IPS-18a (cell line): ENCODE results near the gene DHRSX.
"Not testable (repeated sequence)": the region's sequence is repeated elsewhere in the genome, so short reads cannot be mapped to it uniquely, and the experiment has no call there.

Experiments used
- H3K27ac ChIP-seq: one replicate; pipeline ENCODE4 v1.5.1; 2013; ENCODE audit warnings: low read length
- H3K27me3 ChIP-seq: one replicate; pipeline ENCODE4 v1.6.1; 2013; ENCODE audit warnings: mild to moderate bottlenecking, low read length; ENCODE audit not compliant: control insufficient read depth, insufficient read depth
- H3K36me3 ChIP-seq: one replicate; pipeline ENCODE4 v1.6.1; 2013; ENCODE audit warnings: low read depth, low read length; ENCODE audit not compliant: control insufficient read depth
- H3K4me1 ChIP-seq: one replicate; pipeline ENCODE4 v1.6.1; 2013; ENCODE audit warnings: low read depth, low read length; ENCODE audit not compliant: control insufficient read depth
- H3K4me3 ChIP-seq: one replicate; pipeline ENCODE4 v1.5.1; 2013; ENCODE audit warnings: low read length
- H3K9ac ChIP-seq: one replicate; pipeline ENCODE4 v1.6.1; 2013; ENCODE audit warnings: mild to moderate bottlenecking, low read length, moderate library complexity
- H3K9me3 ChIP-seq: one replicate; pipeline ENCODE4 v1.6.1; 2013; ENCODE audit warnings: low read depth, low read length; ENCODE audit not compliant: control insufficient read depth

DHRSX gene

GRCh38 chrX:2423899-2424298, 76.9 kb downstream of the DHRSX start:
- H3K9ac ChIP-seq: no peak overlapping the region
- no peaks in the 10 kb centered on the region for H3K4me1 ChIP-seq
- H3K27ac ChIP-seq: no peak overlapping the region
- H3K27me3 ChIP-seq: no peaks in the 10 kb centered on the region
- no peaks in the 10 kb centered on the region for H3K36me3 ChIP-seq
- H3K9me3 ChIP-seq: no peaks in the 10 kb centered on the region
- H3K4me3 ChIP-seq: no peak overlapping the region

GRCh38 chrX:2423282-2423681, 77.5 kb downstream of the DHRSX start:
- H3K9me3 ChIP-seq: no peaks in the 10 kb centered on the region
- H3K36me3 ChIP-seq: no peaks in the 10 kb centered on the region
- no peak overlapping the region for H3K4me3 ChIP-seq
- H3K4me1 ChIP-seq: no peaks in the 10 kb centered on the region
- H3K27ac ChIP-seq: no peak overlapping the region
- H3K27me3 ChIP-seq: no peaks in the 10 kb centered on the region
- H3K9ac ChIP-seq: no peak overlapping the region

- not testable (repeated sequence) for H3K36me3 ChIP-seq, H3K9ac ChIP-seq, H3K27ac ChIP-seq, H3K4me3 ChIP-seq, H3K9me3 ChIP-seq, H3K4me1 ChIP-seq, H3K27me3 ChIP-seq
Measured at GRCh38 chrX:2419418-2419817, 81.4 kb downstream of the DHRSX start.

GRCh38 chrX:2418000-2418399, 82.8 kb downstream of the DHRSX start:
- Histone ChIP-seq H3K9ac (no peak overlapping the region), H3K27me3 (no peaks in the 10 kb centered on the region), H3K4me1 (no peaks in the 10 kb centered on the region), H3K9me3 (no peaks in the 10 kb centered on the region), H3K4me3 (no peak overlapping the region), H3K27ac (no peak overlapping the region), H3K36me3 (no peaks in the 10 kb centered on the region)

GRCh38 chrX:2416851-2417604, 83.7 kb downstream of the DHRSX start:
- H3K36me3 ChIP-seq: no peaks in the 10 kb centered on the region
- no peak overlapping the region for H3K27ac ChIP-seq
- no peaks in the 10 kb centered on the region for H3K4me1 ChIP-seq
- H3K9me3 ChIP-seq: no peaks in the 10 kb centered on the region
- H3K4me3 ChIP-seq: no peak overlapping the region
- H3K27me3 ChIP-seq: no peaks in the 10 kb centered on the region
- no peak overlapping the region for H3K9ac ChIP-seq

GRCh38 chrX:2414384-2414783, 86.4 kb downstream of the DHRSX start:
- Histone ChIP-seq H3K4me1 (peaks cover 5% of the 10 kb centered on the region), H3K9me3 (no peaks in the 10 kb centered on the region), H3K27me3 (no peaks in the 10 kb centered on the region), H3K9ac (no peak overlapping the region), H3K27ac (no peak overlapping the region), H3K36me3 (no peaks in the 10 kb centered on the region), H3K4me3 (no peak overlapping the region)

- Histone ChIP-seq H3K4me1 (peaks cover 5% of the 10 kb centered on the region), H3K27me3 (no peaks in the 10 kb centered on the region), H3K4me3 (no peak overlapping the region), H3K36me3 (no peaks in the 10 kb centered on the region), H3K27ac (no peak overlapping the region), H3K9me3 (no peaks in the 10 kb centered on the region), H3K9ac (no peak overlapping the region)
Measured at GRCh38 chrX:2413969-2414368, 86.8 kb downstream of the DHRSX start.

GRCh38 chrX:2412131-2412530, 88.6 kb downstream of the DHRSX start:
- Histone ChIP-seq H3K27ac (no peak overlapping the region), H3K9me3 (no peaks in the 10 kb centered on the region), H3K27me3 (no peaks in the 10 kb centered on the region), H3K4me3 (no peak overlapping the region), H3K4me1 (peaks cover 5% of the 10 kb centered on the region), H3K36me3 (peaks cover 1% of the 10 kb centered on the region), H3K9ac (no peak overlapping the region)

- Histone ChIP-seq H3K9me3 (no peaks in the 10 kb centered on the region), H3K27me3 (no peaks in the 10 kb centered on the region), H3K27ac (no peak overlapping the region), H3K9ac (no peak overlapping the region), H3K36me3 (peaks cover 7% of the 10 kb centered on the region), H3K4me3 (no peak overlapping the region), H3K4me1 (peaks cover 5% of the 10 kb centered on the region)
Measured at GRCh38 chrX:2410279-2411020, 90.3 kb downstream of the DHRSX start.

GRCh38 chrX:2409796-2410195, 91.0 kb downstream of the DHRSX start:
- Histone ChIP-seq H3K27ac (no peak overlapping the region), H3K36me3 (peaks cover 7% of the 10 kb centered on the region), H3K4me1 (peaks cover 5% of the 10 kb centered on the region), H3K4me3 (no peak overlapping the region), H3K9ac (no peak overlapping the region), H3K9me3 (no peaks in the 10 kb centered on the region), H3K27me3 (no peaks in the 10 kb centered on the region)

- Histone ChIP-seq H3K27ac (no peak overlapping the region), H3K9ac (no peak overlapping the region), H3K27me3 (no peaks in the 10 kb centered on the region), H3K9me3 (no peaks in the 10 kb centered on the region), H3K4me1 (peaks cover 5% of the 10 kb centered on the region), H3K36me3 (peaks cover 7% of the 10 kb centered on the region), H3K4me3 (no peak overlapping the region)
Measured at GRCh38 chrX:2408856-2409255, 91.9 kb downstream of the DHRSX start.
